Measurements from ENCODE around the gene CHST5. TPM values are rescaled to one million over a fixed set of nuclear protein-coding genes. Genes with fewer than 3 reads are reported as not detected.

CHST5 gene
- total and polyA plus RNA-seq, 2 of the 13 experiments (the other 11 are each of a cell fraction or from before 2014, with no cell fraction given): 0.05 TPM; not detected in 1

GRCh38 chr16:75566040-75566757, 30.3 kb upstream of the CHST5 start, which contains the start of gene GABARAPL2 (continued):
- TF ChIP-seq E2F1 (CRISPR knock-in tag; IDR thresholded peaks at IDR 0.05) (peak; percentile 84), NR3C1 (CRISPR knock-in tag; IDR thresholded peaks at IDR 0.05) (no peak), SMAD3 (CRISPR knock-in tag; IDR thresholded peaks at IDR 0.05) (no peak; the same call in 1 of the 2 replicates), NFE2 (CRISPR knock-in tag; IDR thresholded peaks at IDR 0.05) (no peak), FOSL1 (CRISPR knock-in tag; IDR thresholded peaks at IDR 0.05; ENCODE audit: borderline replicate concordance) (0 out of 2 replicates have a peak, but pooled peaks have one; percentile 5), SRF (IDR thresholded peaks at IDR 0.05; ENCODE audit: low read depth, low read length) (no peak), ZNF609 (CRISPR knock-in tag; IDR thresholded peaks at IDR 0.05; ENCODE audit: borderline replicate concordance) (no peak), ZNF703 (CRISPR knock-in tag; IDR thresholded peaks at IDR 0.05; ENCODE audit: borderline replicate concordance) (0 out of 2 replicates have a peak, but pooled peaks have one; percentile 23), KAT7 (CRISPR knock-in tag; IDR thresholded peaks at IDR 0.05; ENCODE audit: borderline replicate concordance) (peak; percentile 95), ZNF543 (CRISPR knock-in tag; IDR thresholded peaks at IDR 0.05) (peak; percentile 83)
- TF ChIP-seq, protein P1, sequence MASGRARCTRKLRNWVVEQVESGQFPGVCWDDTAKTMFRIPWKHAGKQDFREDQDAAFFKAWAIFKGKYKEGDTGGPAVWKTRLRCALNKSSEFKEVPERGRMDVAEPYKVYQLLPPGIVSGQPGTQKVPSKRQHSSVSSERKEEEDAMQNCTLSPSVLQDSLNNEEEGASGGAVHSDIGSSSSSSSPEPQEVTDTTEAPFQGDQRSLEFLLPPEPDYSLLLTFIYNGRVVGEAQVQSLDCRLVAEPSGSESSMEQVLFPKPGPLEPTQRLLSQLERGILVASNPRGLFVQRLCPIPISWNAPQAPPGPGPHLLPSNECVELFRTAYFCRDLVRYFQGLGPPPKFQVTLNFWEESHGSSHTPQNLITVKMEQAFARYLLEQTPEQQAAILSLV (CRISPR knock-in tag; IDR thresholded peaks at IDR 0.05; ENCODE audit: borderline replicate concordance): 0 out of 2 replicates have a peak, but pooled peaks have one; percentile 32
- TF ChIP-seq, protein P2, sequence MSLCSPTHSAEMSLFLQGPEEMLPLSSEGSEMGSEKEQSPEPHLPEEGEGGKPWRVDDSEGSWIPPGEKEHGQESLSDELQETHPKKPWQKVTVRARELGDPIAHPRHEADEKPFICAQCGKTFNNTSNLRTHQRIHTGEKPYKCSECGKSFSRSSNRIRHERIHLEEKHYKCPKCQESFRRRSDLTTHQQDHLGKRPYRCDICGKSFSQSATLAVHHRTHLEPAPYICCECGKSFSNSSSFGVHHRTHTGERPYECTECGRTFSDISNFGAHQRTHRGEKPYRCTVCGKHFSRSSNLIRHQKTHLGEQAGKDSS (CRISPR knock-in tag; IDR thresholded peaks at IDR 0.05; ENCODE audit: borderline replicate concordance, low read depth): peak; percentile 88
- TF ChIP-seq, protein P3, sequence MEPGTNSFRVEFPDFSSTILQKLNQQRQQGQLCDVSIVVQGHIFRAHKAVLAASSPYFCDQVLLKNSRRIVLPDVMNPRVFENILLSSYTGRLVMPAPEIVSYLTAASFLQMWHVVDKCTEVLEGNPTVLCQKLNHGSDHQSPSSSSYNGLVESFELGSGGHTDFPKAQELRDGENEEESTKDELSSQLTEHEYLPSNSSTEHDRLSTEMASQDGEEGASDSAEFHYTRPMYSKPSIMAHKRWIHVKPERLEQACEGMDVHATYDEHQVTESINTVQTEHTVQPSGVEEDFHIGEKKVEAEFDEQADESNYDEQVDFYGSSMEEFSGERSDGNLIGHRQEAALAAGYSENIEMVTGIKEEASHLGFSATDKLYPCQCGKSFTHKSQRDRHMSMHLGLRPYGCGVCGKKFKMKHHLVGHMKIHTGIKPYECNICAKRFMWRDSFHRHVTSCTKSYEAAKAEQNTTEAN (CRISPR knock-in tag; conservative IDR thresholded peaks at IDR 0.05): peak; percentile 35; the same call in 1 of the 2 replicates
- TF ChIP-seq, protein P4, sequence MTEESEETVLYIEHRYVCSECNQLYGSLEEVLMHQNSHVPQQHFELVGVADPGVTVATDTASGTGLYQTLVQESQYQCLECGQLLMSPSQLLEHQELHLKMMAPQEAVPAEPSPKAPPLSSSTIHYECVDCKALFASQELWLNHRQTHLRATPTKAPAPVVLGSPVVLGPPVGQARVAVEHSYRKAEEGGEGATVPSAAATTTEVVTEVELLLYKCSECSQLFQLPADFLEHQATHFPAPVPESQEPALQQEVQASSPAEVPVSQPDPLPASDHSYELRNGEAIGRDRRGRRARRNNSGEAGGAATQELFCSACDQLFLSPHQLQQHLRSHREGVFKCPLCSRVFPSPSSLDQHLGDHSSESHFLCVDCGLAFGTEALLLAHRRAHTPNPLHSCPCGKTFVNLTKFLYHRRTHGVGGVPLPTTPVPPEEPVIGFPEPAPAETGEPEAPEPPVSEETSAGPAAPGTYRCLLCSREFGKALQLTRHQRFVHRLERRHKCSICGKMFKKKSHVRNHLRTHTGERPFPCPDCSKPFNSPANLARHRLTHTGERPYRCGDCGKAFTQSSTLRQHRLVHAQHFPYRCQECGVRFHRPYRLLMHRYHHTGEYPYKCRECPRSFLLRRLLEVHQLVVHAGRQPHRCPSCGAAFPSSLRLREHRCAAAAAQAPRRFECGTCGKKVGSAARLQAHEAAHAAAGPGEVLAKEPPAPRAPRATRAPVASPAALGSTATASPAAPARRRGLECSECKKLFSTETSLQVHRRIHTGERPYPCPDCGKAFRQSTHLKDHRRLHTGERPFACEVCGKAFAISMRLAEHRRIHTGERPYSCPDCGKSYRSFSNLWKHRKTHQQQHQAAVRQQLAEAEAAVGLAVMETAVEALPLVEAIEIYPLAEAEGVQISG (CRISPR knock-in tag; IDR thresholded peaks at IDR 0.05): peak; percentile 80

All from HepG2 (cell line).